HS-27A (cell line): Measurements from ENCODE around the gene KIF12.

ENCODE experiments used
- DNase-seq: peaks from one replicate; pipeline ENCODE4 v3.0.0-alpha.2; 2012; ENCODE audit warnings: low read depth, missing footprints

Gene KIF12

DNA sequence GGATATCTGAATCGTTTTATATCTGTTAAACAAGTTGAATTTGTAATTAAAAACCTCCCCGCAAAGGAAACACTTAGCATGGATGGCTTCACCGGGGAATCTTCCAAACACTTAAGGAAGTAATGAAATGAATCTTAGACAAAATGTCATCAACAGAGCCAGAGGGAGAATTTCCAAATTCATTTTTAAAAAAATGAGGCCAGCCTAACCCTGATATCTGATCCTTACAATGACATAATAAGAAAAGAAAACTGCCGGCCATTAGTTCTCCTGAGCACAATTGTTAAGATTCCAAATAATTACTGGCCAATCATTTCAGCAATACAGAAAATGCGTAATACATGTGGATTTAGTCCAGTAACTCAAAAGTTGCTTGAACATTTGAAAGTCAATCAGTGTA is 6.1 kb upstream of the KIF12 start:
- DNase-seq, result no peak

- no peak for DNase-seq
Measured at GRCh38 chr9:114102484-114102883, 3.4 kb upstream of the KIF12 start.

- DNase-seq, result no peak
Measured at GRCh38 chr9:114100536-114100935, 1.4 kb upstream of the KIF12 start.

- DNase-seq, result no peak
Measured at GRCh38 chr9:114099669-114100270, 678 bp upstream of the KIF12 start.

DNA sequence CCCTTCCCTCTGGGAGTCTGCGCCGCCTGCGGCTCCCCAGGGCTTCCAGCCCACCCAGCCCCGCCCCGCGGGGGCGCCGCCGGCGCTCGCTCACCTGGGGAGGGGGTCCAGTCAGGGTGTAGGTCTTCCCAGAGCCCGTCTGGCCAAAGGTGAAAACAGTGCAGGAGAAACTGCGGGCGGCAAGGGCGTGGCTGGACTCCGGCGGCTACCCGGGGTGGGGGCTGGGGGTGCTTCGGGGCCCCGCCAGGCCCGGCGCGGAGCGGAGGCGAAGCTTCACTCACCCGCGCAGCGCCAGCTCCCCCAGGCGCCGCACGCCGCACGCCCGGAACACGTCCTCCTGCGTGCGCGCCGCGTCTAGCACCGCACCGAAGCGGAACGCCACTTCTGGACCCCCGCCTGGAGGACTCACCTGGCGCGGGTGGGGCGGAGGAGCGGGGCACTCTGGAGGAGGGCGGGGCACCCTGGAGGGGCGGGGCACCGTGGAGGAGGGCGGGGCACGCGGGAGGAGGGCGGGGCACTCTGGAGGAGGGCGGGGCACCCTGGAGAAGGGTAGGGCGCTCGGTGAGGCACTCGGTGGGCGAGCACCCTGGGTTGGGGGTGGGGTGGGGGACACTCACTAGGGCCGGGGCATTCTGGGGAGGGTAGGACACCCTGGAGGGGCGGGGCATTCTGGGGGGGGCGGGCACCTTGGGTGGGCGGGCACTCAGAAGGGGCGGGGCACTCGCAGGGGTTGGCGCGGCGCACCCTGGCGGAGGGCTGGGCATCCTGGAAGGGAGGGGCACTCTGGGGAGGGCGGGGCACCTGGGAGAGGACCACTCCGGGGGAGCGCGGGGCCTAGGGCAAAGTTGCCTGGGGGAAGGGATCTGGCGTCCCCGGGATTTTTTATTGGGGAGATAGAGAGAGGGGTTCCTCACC is 814 bp downstream of the KIF12 start:
- DNase-seq, result no peak

- DNase-seq, result no peak
Measured at GRCh38 chr9:114097613-114098020, 1.5 kb downstream of the KIF12 start.

DNA sequence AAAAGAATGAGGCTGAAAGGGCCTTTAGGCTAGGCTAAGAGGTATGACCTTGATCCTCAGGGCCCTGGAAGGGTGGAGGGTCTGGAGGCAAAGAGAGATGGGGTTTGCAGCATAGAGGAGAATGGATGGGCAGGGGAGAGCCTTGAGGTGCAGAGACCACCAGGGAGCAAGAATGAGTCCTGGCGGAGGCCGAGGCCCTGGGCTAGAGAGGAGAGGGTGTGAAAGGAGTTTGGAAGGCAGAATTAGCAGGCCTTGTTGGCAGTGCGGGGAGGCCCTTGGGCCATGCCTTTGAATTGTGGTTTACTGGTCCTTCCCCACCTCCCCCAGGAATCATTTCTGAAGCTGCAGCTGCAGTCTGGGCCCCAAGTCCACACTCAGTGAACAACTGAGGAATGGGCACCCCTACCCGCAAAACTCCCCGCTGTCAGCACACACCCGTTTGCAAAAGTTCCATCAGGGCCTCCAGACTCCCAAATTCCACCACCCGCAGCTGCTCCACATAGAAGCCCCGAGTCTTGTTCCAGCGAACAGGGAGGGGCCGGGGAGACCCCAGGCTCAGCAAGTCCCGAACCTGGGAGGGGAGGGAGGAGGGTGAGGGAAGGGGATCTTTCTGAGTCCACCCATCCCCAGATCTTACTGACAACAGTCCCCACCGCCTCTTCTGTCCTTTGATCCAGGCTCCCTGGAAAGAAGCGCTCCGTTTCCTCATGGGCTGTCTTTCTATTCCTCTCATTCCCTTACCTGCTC is 2.1 kb downstream of the KIF12 start:
- no peak for DNase-seq

DNA sequence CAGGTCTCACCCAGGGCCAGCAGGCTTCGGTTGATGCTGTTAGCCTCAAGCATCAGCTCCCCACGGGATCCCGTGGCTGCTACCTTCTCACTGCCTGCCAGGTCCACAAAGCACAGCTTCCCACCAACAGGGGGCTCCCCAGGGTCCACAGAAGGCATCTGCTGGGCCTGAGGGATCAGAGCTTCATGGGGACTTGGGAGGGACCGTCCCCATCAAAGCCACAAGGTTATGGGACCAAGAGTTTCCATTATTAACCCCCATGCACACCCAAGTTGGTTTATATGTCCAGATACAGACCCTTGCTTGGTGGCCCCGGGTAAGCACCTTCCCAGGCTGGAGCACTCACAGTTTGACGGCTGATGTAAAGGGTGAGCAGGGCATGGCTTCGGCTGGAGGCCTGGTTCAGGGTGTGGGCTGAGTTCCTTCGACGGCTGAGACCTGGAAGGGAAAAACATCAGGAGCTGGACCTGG is 3.0 kb downstream of the KIF12 start:
- no peak for DNase-seq

DNA sequence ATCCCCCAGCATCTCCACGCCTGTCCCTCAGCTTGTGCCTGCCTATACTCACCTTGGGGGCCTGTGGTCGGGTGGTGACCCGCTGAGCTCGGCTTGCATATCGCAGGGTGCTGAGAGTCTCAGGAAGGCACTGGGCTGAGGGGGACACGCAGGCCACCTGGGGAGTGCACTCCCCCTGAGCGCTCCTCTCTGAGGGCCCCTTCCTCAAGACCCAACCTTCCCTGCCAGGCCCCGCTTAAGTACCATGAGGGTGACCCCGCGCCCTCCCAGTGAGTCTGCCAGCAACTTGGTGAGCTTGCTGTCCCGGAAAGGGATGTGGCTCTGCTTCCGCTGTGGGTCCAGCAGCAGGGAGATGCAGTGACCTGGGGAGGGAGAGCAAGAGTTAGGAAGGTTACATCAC is 4.1 kb downstream of the KIF12 start:
- no peak for DNase-seq

DNA sequence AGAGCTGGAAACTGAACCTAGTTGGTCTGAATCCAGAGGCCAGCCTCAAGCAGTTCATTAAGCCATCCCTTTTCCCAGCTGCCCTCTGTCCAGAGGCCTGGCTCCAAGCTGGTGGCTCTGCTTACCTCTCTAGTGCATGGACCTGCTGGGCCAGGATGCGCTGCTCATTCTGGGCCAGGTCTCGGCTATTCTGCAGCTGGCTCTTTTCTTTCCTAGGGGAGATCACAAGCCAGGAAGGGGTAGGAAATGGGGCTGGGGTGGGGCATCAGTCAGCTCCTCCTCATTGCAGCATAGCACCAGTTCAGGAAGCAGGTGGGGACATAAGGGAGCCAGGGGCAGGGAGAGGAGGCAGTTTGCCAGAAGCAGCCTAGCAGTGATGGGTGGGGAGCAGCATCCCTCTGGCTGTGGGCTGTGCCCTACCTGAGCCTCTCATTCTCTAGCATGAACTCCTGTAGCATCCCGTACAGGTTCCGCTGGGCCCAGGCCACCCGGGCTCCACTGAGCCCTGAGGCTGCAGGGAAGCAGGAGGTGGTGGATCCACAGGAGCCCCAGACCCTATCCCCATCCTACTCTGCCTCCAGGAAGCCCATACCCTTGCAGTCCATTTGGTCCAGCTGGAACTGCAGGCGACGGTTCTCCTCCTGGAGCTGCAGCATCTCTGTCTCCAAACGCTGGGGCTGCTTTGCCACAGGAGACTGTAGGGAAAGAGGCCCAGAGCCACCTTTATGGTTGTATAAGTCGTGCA is 5.2 kb downstream of the KIF12 start:
- no peak for DNase-seq

DNA sequence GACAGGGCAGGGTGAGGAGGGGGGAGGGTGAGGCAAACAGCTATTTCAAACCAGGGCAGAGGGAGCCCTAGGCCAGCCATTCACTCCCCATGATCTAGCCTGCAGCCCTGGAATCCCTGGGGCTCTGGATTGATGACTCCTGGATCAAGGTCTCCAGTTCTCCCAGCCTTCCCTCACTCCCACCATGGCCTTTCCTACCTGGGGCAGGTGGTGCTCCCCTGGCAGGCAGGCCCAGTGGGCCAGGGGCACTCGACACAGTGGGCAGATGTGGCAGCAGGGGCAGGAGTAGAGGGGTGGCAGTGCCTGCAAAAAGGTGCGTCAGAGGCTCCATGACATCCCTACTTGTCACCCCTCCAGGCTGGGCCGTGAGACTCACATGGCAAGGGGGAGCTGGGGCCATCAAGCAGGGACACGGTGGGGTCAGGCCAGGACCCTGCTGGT is 6.0 kb downstream of the KIF12 start:
- no peak for DNase-seq

GRCh38 chr9:114092336-114092735 is 6.8 kb downstream of the KIF12 start:
- DNase-seq, result no peak

DNA sequence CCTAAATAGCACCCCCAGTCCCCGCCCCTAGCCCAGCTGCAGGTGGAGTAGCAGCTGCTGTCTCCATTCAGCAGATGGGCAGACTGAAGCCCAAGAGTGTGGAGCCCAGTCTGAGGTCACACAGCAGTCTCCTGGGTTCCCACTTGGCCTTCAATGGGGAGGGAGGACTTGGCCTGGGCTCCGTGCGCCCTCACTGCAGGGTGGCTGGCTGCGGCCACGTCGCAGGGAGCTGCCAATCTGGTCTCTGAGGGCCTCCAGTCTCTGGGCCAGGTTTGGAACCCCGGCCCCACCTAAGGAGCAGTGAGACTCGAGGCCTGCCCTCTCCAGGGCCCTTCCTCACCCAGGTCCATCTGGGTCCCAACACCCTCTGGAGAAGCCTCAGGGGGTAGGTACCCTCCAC is 7.4 kb downstream of the KIF12 start:
- DNase-seq, result no peak

DNA sequence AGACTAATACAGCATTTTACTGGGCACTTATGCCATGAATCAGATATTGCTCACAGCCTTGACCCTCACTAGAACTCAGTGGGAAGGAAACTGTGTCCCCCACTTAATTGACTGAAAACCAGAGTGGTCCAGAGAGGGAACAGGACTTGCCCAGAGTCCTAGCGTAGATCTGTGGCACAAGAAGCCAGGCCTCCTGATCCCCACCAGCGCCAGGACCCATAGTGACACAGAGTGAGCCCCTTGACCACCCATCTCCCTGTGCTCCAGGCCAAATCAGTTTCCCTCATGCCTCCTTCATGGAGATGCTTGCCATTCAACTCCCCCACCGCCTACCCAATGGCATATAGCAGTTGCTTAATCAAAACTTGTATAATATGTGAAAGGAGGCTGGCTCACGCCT is 8.3 kb downstream of the KIF12 start:
- no peak for DNase-seq

DNA sequence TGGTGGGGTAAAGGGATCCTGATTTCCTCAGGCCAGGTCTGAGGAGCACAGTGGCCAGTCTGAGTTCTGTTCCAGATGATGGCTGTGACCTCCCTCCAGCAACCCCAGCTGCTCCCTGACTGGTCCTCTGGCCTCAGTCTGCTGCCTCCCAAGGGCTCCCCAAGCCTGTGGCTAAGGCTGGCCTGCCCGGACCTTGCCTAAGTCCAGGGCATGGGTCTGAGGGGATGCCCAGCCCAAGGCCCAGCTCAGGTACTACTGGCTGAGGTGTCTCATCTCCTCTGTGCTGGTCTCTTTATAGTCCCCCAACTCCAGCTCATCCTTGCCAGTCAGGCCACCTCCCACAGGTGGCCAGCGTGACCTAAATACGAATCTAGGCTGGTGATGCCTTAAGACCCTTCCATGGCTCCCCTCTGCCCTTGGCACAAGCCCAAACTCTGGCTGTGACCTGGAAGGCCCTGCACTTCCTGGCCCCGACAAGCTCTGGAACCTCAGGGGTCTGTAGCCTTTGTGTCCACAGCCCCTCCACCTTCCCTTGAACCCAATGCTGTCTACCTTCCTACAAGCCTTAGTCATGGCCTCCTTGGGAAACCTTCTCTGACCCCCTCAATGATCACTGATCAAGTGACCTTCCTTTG is 9.8 kb downstream of the KIF12 start:
- DNase-seq, result no peak

GRCh38 chr9:114088571-114089170 is 10.4 kb downstream of the KIF12 start:
- DNase-seq, result no peak

- DNase-seq, result no peak
Measured at GRCh38 chr9:114087721-114088120, 11.4 kb downstream of the KIF12 start.

DNA sequence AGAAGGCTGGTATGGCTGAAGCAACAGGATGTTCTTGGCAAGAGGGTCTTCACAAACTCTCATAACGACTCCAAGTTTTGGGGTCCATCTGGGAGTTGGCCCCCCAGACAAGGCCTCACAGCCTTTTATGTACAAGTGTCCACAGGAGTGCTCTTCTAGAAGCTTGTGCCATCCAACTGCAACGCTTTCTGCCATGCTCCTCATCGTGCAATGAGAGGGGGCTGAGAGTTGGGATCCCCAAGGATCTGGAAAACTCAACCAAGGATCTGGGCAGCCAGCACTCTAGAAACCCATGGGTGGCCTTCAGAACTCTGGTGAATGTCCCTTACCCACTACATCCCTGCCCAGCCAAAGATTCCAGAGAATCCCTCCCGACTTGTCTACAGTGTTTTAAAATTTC is 12.5 kb downstream of the KIF12 start:
- no peak for DNase-seq

- DNase-seq, result no peak
Measured at GRCh38 chr9:114086009-114086408, 13.1 kb downstream of the KIF12 start.

DNA sequence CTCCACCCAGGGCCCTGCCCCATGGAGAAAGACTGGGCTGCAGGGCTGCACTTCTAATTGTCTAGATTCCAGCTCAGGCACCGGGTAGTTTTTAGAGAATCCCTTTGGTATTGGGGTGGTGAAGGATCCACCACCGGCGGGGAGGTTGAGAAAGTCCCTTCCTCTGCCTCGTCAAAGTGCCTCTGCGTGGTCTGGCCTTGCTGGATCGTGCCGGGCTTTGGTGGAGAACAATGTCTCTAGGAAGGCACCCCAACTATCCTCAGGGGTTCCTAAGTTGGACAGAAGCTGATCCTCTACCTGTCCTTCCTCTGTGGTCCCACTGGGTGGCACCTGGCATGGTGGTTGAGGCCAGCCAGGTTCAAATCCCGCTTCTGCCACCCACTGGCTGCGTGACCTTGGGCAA is 13.7 kb downstream of the KIF12 start:
- no peak for DNase-seq
